ENCODE measurements around the gene FOXC2.

FOXC2 gene

DNA sequence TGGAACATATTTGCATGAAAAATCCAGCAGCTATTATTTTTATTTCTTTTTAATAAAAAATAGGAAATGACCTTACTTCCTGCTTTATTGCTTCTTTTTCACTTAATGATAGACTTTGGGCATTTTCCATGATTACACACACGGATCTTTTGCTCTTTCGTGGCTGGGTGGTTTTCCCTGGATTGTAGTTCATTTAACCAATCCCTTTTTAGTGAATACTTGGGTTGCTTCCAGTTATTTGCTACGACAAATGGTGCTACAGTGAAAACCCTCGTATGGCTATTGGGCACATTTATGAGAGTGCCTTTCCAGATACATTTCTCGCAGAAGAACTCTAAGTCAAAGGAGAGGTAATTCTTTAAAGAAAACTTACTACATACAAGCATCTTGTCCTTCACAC lies 50.3 kb downstream of the FOXC2 start:
- DNase-seq (ENCODE audit: low read depth), result no peak

DNA sequence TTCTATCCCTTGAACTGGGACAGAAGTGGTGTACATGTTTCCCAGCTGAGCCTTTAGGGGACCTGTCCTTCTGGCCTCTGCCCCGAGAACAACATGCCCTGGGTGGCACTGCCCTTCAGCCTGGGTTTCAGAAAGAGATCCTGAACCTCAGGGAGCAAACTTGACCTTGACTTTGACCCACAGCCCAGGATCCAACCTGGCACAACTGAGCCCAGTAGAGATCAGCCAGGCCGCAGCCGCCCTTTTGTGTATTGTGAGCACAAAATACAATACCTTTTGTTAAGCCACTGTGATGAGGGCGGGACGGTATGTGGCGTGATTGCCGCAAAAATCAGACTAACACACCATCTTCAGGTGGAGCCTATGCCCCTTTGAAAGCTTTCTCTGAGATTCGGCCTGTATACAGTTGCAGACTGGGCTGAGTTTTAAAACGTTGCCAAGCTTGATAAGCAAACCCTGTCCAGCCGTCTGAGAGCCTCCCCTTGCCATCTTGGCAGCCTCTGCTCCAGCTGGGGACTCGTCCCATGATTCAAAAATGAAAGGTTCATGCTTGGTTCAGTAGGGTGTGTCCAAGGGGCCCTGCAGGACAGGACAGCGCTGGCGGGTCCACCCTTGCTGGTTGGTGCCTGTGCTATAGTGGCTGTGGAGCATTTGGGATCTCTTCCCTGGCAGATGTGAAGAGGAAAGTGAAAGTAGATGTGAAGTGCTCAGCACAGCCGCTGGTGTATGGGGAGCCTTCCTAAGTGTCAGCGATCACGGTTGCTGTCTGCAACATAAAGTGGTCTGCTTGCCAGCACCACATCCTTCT lies 52.0 kb downstream of the FOXC2 start:
- no peak for DNase-seq (ENCODE audit: low read depth)

Measured in activated T-helper 1 cell treated with Interleukin-2 at 50 U/mL for 16 hours (primary cell).